Hepatocyte (in vitro differentiated cells): ENCODE data around the gene TMEM245.

Source experiments
- EZH2 ChIP-seq: fragments of 200-600 bp; sonication (generic); IDR thresholded peaks from 2 replicates; pipeline ENCODE4 v1.6.1; 2016; ENCODE audit warnings: antibody characterized with exemption, mild to moderate bottlenecking, borderline replicate concordance
- TF ChIP-seq, protein P1 (sequence below): fragments of 200-600 bp; sonication (generic); IDR thresholded peaks from 2 replicates; pipeline ENCODE4 v1.5.1; 2016; ENCODE audit warnings: antibody characterized with exemption, mild to moderate bottlenecking; ENCODE audit not compliant: poor library complexity

DNA sequence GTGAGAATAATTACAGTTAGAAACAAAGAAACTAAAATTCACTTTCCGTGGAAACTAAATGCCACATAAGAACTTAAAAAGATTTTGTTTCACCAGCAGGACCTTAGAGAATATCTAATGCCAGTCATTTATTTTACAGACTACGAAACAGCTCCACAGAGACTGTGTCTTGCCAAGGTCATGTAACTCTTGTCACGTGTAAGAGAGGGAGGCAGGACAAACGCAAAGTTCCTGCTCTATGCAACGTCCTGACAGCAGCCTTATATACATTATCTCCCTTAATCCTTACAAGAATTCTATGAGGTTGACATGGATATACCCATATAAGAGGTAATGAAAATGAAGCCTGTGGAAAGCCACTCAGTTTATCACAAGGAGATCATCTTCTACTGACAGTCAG lies 145.9 kb downstream of the TMEM245 start:
- TF ChIP-seq EZH2, result no peak
- TF ChIP-seq, protein P1, sequence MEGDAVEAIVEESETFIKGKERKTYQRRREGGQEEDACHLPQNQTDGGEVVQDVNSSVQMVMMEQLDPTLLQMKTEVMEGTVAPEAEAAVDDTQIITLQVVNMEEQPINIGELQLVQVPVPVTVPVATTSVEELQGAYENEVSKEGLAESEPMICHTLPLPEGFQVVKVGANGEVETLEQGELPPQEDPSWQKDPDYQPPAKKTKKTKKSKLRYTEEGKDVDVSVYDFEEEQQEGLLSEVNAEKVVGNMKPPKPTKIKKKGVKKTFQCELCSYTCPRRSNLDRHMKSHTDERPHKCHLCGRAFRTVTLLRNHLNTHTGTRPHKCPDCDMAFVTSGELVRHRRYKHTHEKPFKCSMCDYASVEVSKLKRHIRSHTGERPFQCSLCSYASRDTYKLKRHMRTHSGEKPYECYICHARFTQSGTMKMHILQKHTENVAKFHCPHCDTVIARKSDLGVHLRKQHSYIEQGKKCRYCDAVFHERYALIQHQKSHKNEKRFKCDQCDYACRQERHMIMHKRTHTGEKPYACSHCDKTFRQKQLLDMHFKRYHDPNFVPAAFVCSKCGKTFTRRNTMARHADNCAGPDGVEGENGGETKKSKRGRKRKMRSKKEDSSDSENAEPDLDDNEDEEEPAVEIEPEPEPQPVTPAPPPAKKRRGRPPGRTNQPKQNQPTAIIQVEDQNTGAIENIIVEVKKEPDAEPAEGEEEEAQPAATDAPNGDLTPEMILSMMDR, result no peak
